Neural progenitor cell (in vitro differentiated cells): Measurements from ENCODE around the gene EMC8. TPM values are rescaled to one million over a fixed set of nuclear protein-coding genes. Genes with fewer than 3 reads are reported as not detected.

Experiments
- DNase-seq: peaks from one replicate; pipeline ENCODE4 v3.0.0-alpha.2; 2016; ENCODE audit warnings: low spot score
- H2AFZ ChIP-seq: fragments of 200-600 bp; sonication (generic); replicated peaks from 2 replicates; pipeline ENCODE4 v1.6.1; 2016; ENCODE audit warnings: antibody characterized with exemption
- H3F3A ChIP-seq: fragments of 200-600 bp; sonication (generic); 2 replicates; pipeline ENCODE4 v1.6.1; 2016; ENCODE audit warnings: antibody characterized with exemption, low read depth
- H3K27ac ChIP-seq: fragments of 200-600 bp; sonication (generic); 2 replicates; pipeline ENCODE4 v1.5.1; 2016; ENCODE audit warnings: mild to moderate bottlenecking
- H3K27me3 ChIP-seq: fragments of 200-600 bp; sonication (generic); 2 replicates; pipeline ENCODE4 v1.6.1; 2016; ENCODE audit warnings: mild to moderate bottlenecking, moderate library complexity
- H3K36me3 ChIP-seq: fragments of 200-600 bp; sonication (generic); 2 replicates; pipeline ENCODE4 v1.5.1; 2016
- H3K4me1 ChIP-seq: fragments of 200-600 bp; sonication (generic); 2 replicates; pipeline ENCODE4 v1.6.1; 2016; ENCODE audit warnings: mixed run types
- H3K4me2 ChIP-seq: fragments of 200-600 bp; sonication (generic); 2 replicates; pipeline ENCODE4 v1.6.1; 2016
- H3K4me3 ChIP-seq: fragments of 200-600 bp; sonication (generic); 2 replicates; pipeline ENCODE4 v1.5.1; 2016
- H3K79me2 ChIP-seq: fragments of 200-600 bp; sonication (generic); 2 replicates; pipeline ENCODE4 v1.6.1; 2016; ENCODE audit warnings: low read depth
- H3K9ac ChIP-seq: fragments of 200-600 bp; sonication (generic); 2 replicates; pipeline ENCODE4 v1.6.1; 2016
- H3K9me3 ChIP-seq: fragments of 200-600 bp; sonication (generic); 2 replicates; pipeline ENCODE4 v1.5.1; 2016; ENCODE audit warnings: low read depth
- H4K20me1 ChIP-seq: fragments of 200-600 bp; sonication (generic); 2 replicates; pipeline ENCODE4 v1.6.1; 2016; ENCODE audit warnings: low read depth
- H3K27ac Mint-ChIP-seq: 3 replicates; pipeline ENCODE4 v1.8.0; 2021; ENCODE audit warnings: mixed read lengths
- H3K27me3 Mint-ChIP-seq: 2 replicates; pipeline ENCODE4 v1.8.0; 2022; ENCODE audit warnings: low read depth, mild to moderate bottlenecking, inconsistent platforms, moderate library complexity, mixed read lengths; ENCODE audit not compliant: insufficient read depth
- H3K36me3 Mint-ChIP-seq: 3 replicates; pipeline ENCODE4 v1.8.0; 2021; ENCODE audit warnings: mixed read lengths
- H3K4me1 Mint-ChIP-seq: 3 replicates; pipeline ENCODE4 v1.8.0; 2021; ENCODE audit warnings: mixed read lengths
- H3K4me3 Mint-ChIP-seq: 3 replicates; pipeline ENCODE4 v1.8.0; 2021; ENCODE audit warnings: mild to moderate bottlenecking, moderate library complexity, mixed read lengths
- H3K9me3 Mint-ChIP-seq: 3 replicates; pipeline ENCODE4 v1.8.0; 2020; ENCODE audit warnings: mixed read lengths
- CTCF ChIP-seq: fragments of 200-600 bp; sonication (generic); IDR thresholded peaks from 2 replicates; pipeline ENCODE4 v1.5.1; 2017; ENCODE audit warnings: antibody characterized with exemption, mild to moderate bottlenecking
- EZH2 ChIP-seq: fragments of 200-600 bp; sonication (generic); IDR thresholded peaks from 2 replicates; pipeline ENCODE4 v1.6.1; 2017; ENCODE audit warnings: antibody characterized with exemption, mild to moderate bottlenecking, moderate library complexity
- EZH2phosphoT487 ChIP-seq: fragments of 200-600 bp; sonication (generic); IDR thresholded peaks from 2 replicates; pipeline ENCODE4 v1.6.1; 2017; ENCODE audit warnings: antibody characterized with exemption
- total RNA-seq: library from RNA; depleted of rRNA; stranded (reverse); fragments of >200 nt; gene quantifications from 2 replicates; pipeline ENCODE4 v1.2.3, GENCODE V29; 2015; ENCODE audit warnings: low replicate concordance

Gene EMC8
- total RNA-seq, 1 donor from 2014 or later: 25.1 TPM

GRCh38 chr16:85785927-85786326 lies 13.4 kb downstream of the EMC8 start:
- Histone ChIP-seq H3K79me2 (peaks cover 40% of the 10 kb centered on the region), H4K20me1 (peaks cover 30% of the 10 kb centered on the region)
- no peak for DNase-seq

GRCh38 chr16:85784813-85785212 lies 14.5 kb downstream of the EMC8 start:
- no peak overlapping the region for H3K4me3 ChIP-seq
- DNase-seq: no peak
- no peaks in the 10 kb centered on the region for H3K27me3 ChIP-seq
- H3K4me1 Mint-ChIP-seq: no peaks in the 10 kb centered on the region
- no peaks in the 10 kb centered on the region for H3K36me3 ChIP-seq
- H3K9me3 ChIP-seq: no peaks in the 10 kb centered on the region
- H3K4me1 ChIP-seq: no peaks in the 10 kb centered on the region
- peaks cover 29% of the 10 kb centered on the region for H3K79me2 ChIP-seq
- no peak overlapping the region for H3K4me2 ChIP-seq
- H4K20me1 ChIP-seq: peaks cover 30% of the 10 kb centered on the region
- H3K9ac ChIP-seq: no peak overlapping the region
- H3K27ac ChIP-seq: no peak overlapping the region
- TF ChIP-seq EZH2 (no peak), EZH2phosphoT487 (no peak), CTCF (no peak)
- no peak overlapping the region for H3K4me3 Mint-ChIP-seq
- H2AFZ ChIP-seq: no peak overlapping the region
- H3K27ac Mint-ChIP-seq: no peak overlapping the region
- no peaks in the 10 kb centered on the region for H3F3A ChIP-seq
- peaks cover 5% of the 10 kb centered on the region for H3K27me3 Mint-ChIP-seq
- H3K36me3 Mint-ChIP-seq: peaks cover 11% of the 10 kb centered on the region
- no peaks in the 10 kb centered on the region for H3K9me3 Mint-ChIP-seq

More at GRCh38 chr16:85785927-85786326, 13.4 kb downstream of the EMC8 start:
- no peak for TF ChIP-seq EZH2phosphoT487
- TF ChIP-seq CTCF: no peak
- no peak for TF ChIP-seq EZH2
- no peak overlapping the region for H2AFZ ChIP-seq
- no peaks in the 10 kb centered on the region for H3F3A ChIP-seq
- H3K4me3 Mint-ChIP-seq: no peak overlapping the region
- H3K27me3 ChIP-seq: no peaks in the 10 kb centered on the region
- no peak overlapping the region for H3K27ac ChIP-seq
- no peaks in the 10 kb centered on the region for H3K4me1 Mint-ChIP-seq
- no peaks in the 10 kb centered on the region for H3K36me3 ChIP-seq
- no peak overlapping the region for H3K27ac Mint-ChIP-seq
- H3K4me2 ChIP-seq: no peak overlapping the region
- H3K9me3 Mint-ChIP-seq: no peaks in the 10 kb centered on the region
- H3K4me1 ChIP-seq: no peaks in the 10 kb centered on the region
- H3K4me3 ChIP-seq: no peak overlapping the region
- H3K9ac ChIP-seq: no peak overlapping the region
- peaks cover 8% of the 10 kb centered on the region for H3K36me3 Mint-ChIP-seq
- H3K27me3 Mint-ChIP-seq: peaks cover 2% of the 10 kb centered on the region
- H3K9me3 ChIP-seq: no peaks in the 10 kb centered on the region

GRCh38 chr16:85783441-85783840 lies 15.9 kb downstream of the EMC8 start:
- Mint-ChIP-seq H3K36me3 (peaks cover 10% of the 10 kb centered on the region), H3K27me3 (peaks cover 5% of the 10 kb centered on the region), H3K27ac (no peak overlapping the region), H3K4me3 (no peak overlapping the region), H3K9me3 (no peaks in the 10 kb centered on the region), H3K4me1 (no peaks in the 10 kb centered on the region)
- TF ChIP-seq EZH2phosphoT487: no peak
- TF ChIP-seq EZH2: no peak
- TF ChIP-seq CTCF: no peak
- H3K9me3 ChIP-seq: no peaks in the 10 kb centered on the region
- no peak overlapping the region for H2AFZ ChIP-seq
- H3K4me2 ChIP-seq: no peak overlapping the region
- H3K4me1 ChIP-seq: no peaks in the 10 kb centered on the region
- no peak overlapping the region for H3K4me3 ChIP-seq
- no peak overlapping the region for H3K9ac ChIP-seq
- peaks cover 24% of the 10 kb centered on the region for H4K20me1 ChIP-seq
- H3K27me3 ChIP-seq: no peaks in the 10 kb centered on the region
- peaks cover 22% of the 10 kb centered on the region for H3K79me2 ChIP-seq
- no peaks in the 10 kb centered on the region for H3F3A ChIP-seq
- no peak overlapping the region for H3K27ac ChIP-seq
- H3K36me3 ChIP-seq: no peaks in the 10 kb centered on the region
- DNase-seq: no peak
